Hematopoietic multipotent progenitor cell (in vitro differentiated cells): ENCODE data around the gene SF1. TPM values are rescaled to one million over a fixed set of nuclear protein-coding genes. Genes with fewer than 3 reads are reported as not detected.

Source experiments
- DNase-seq, 3 donors: peaks; one replicate each; pipeline ENCODE4 v3.0.0-alpha.2; 2011 to 2015; ENCODE audit warnings: low read depth in 2 of 3, low spot score in 2 of 3
- total RNA-seq: library from RNA; depleted of rRNA; stranded (reverse); fragments of >200 nt; gene quantifications from one replicate; pipeline ENCODE4 v1.2.3, GENCODE V29; 2012

The SF1 gene
- total RNA-seq, 1 donor: 367 TPM

GRCh38 chr11:64750361-64751054, 27.8 kb downstream of the SF1 start:
- peak in 1 of 3 donors; percentile 44 for DNase-seq

GRCh38 chr11:64747961-64748665, 30.2 kb downstream of the SF1 start:
- no peak for DNase-seq

- DNase-seq: no peak
Observed at GRCh38 chr11:64746486-64746885, 31.9 kb downstream of the SF1 start.

- peak; percentile 57 to 96 (median 88) for DNase-seq
Observed at GRCh38 chr11:64745521-64746328, 32.6 kb downstream of the SF1 start.

- DNase-seq: peak; percentile 53 to 97 (median 94)
Observed at GRCh38 chr11:64745189-64745520, 33.2 kb downstream of the SF1 start.

- peak in 1 of 3 donors; percentile 40 for DNase-seq
Observed at GRCh38 chr11:64744544-64745188, 33.7 kb downstream of the SF1 start.

- peak; percentile 79 to 90 (median 85) for DNase-seq
Observed at GRCh38 chr11:64743591-64744543, 34.5 kb downstream of the SF1 start, which contains the start of gene RASGRP2. RASGRP2 (minus strand) TSS chr11:64744142; CDS start chr11:64742866, 1,276 bp downstream.

GRCh38 chr11:64742889-64743590, 35.3 kb downstream of the SF1 start:
- peak; percentile 59 to 75 (median 68) for DNase-seq

GRCh38 chr11:64742087-64742888, 36.1 kb downstream of the SF1 start:
- peak in 2 of 3 donors; percentile 33 for DNase-seq

GRCh38 chr11:64741375-64742086, 36.8 kb downstream of the SF1 start:
- DNase-seq: no peak

GRCh38 chr11:64739871-64740270, 38.5 kb downstream of the SF1 start:
- no peak for DNase-seq

GRCh38 chr11:64736654-64737053, 41.7 kb downstream of the SF1 start:
- DNase-seq: no peak

- DNase-seq: no peak
Observed at GRCh38 chr11:64735725-64736259, 42.5 kb downstream of the SF1 start.

GRCh38 chr11:64734811-64735724, 43.3 kb downstream of the SF1 start:
- DNase-seq: no peak

- DNase-seq: no peak
Observed at GRCh38 chr11:64731601-64732000, 46.7 kb downstream of the SF1 start.

GRCh38 chr11:64729851-64730382, 48.4 kb downstream of the SF1 start:
- no peak for DNase-seq
